Spleen (tissue), 7 donors: Measurements from ENCODE around the gene GJD3.

Experiments used
- POLR2AphosphoS5 ChIP-seq, 3 donors: sonication (generic); formaldehyde crosslinking; IDR thresholded peaks; one replicate each; pipeline ENCODE4 v1.5.1; 2017; ENCODE audit warnings: antibody characterized with exemption in 3 of 3
- TF ChIP-seq, protein P1 (sequence below), 11 experiments: fragments of 200-600 bp in 7 of 11; fragments of 450-650 bp in 4 of 11; sonication (generic) in 4 of 11; IDR thresholded peaks in 8 of 11; conservative IDR thresholded peaks in 3 of 11; 1 replicate in 7 of 11; 2 replicates in 4 of 11; pipeline versions ENCODE4 v1.4.0 to v1.8.0; 2016 to 2021; ENCODE audit warnings: antibody characterized with exemption in 11 of 11, inconsistent platforms in 4 of 11, mild to moderate bottlenecking in 1 of 11
- donor health status: DM: no; HTN: no; CAD: no; lungs with moderate emphysema.
- donor health status: DM: no; HTN: no; CAD: no.
- donor health status: DM: no; HTN: no; CAD: no.

DNA sequence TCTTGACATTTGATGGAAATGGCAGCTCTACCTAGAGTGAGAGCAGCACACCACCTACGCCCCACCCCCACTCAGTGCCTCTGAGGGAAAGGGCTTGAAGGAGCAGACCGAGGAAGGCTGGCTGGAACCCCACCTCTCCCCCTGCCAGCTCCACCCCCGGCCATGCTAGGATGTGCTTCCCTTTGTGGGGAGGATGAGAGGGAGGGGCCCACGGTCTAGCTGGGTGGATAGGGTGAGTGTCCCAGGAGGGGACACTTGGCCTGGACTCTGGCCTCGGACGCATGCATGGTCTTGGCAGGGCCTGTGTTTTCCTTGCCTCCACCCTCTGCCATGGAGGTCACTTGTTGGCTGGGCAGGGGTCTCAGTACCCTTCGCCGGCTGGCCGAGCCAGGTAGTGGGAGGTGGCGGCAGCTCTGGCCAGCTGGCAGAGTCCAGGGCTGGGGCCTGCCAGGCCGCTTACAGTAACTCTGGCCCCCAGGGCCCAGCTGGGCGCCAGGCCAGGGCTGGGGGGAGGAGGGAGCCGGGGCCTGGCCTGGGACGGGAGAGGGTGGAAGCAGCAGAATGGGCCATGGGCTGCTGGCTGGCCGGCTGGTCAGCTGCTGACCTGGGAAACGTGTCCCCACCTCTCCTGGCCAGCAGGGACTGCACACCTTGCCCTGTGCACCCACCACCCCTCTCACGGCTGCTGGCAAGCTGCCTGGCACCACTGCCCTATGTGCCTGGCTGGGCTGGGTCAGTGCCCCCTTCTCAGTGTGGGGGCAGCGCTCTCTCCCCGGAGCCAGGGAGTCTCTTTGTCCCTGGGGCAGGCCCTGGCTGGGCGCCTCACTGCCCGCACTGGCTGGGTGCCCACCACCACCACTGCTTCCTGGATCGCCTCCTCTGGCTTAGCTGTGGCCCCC is 32.5 kb downstream of the GJD3 start:
- TF ChIP-seq, protein P1, sequence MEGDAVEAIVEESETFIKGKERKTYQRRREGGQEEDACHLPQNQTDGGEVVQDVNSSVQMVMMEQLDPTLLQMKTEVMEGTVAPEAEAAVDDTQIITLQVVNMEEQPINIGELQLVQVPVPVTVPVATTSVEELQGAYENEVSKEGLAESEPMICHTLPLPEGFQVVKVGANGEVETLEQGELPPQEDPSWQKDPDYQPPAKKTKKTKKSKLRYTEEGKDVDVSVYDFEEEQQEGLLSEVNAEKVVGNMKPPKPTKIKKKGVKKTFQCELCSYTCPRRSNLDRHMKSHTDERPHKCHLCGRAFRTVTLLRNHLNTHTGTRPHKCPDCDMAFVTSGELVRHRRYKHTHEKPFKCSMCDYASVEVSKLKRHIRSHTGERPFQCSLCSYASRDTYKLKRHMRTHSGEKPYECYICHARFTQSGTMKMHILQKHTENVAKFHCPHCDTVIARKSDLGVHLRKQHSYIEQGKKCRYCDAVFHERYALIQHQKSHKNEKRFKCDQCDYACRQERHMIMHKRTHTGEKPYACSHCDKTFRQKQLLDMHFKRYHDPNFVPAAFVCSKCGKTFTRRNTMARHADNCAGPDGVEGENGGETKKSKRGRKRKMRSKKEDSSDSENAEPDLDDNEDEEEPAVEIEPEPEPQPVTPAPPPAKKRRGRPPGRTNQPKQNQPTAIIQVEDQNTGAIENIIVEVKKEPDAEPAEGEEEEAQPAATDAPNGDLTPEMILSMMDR (IDR thresholded peaks at IDR 0.05 in 8 of 11, conservative IDR thresholded peaks at IDR 0.05 in 3 of 11): no peak
- TF ChIP-seq POLR2AphosphoS5 (IDR thresholded peaks at IDR 0.05): peak; percentile 69 to 92 (median 81)
